ENCODE measurements around the gene ARHGAP5. TPM values are rescaled to one million over a fixed set of nuclear protein-coding genes. Genes with fewer than 3 reads are reported as not detected.

ARHGAP5 gene
- total and polyA plus RNA-seq, 9 of the 15 experiments (the other 6 are each of a cell fraction or from before 2014, with no cell fraction given): 3.1 to 21.8 (median 12.1) TPM

DNA sequence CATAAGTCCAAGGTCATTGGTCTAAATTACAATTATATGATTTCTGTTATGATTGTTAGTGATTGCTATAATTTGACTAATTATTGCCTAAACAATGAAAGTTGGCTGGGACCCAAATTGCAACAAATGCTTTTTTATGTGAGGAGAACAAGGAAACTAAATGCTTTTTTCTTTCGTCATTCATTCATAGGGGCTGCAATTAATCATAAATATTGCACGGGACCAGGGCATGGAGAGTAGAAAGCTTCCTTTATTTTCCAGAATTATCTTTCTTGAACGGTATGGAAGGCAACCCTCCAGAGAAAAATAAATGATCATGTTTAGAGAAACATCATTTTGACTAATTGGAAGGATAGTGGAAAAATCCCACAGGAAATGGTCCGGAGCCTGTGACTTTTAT is 32.6 kb upstream of the ARHGAP5 start:
- WGBS (ENCODE audit: insufficient coverage, low coverage, missing lambda C conversion rate): 3% methylated on average over 4 of the region's 4 CpGs
- H2AFZ ChIP-seq (ENCODE audit: low read depth, low read length): no peak overlapping the region
- ChIA-PET CTCF (ENCODE audit: low intra/inter-chr PET ratio) (no interaction called here), POLR2A (no interaction called here)
- H3K9me3 ChIP-seq (replicated peaks; ENCODE audit: control insufficient read depth, insufficient read depth, low read depth, low read length): no peaks in the 10 kb centered on the region
- in situ Hi-C loops (cut with MboI): no loop called here
- H3K4me3 ChIP-seq: no peak overlapping the region
- FAIRE-seq (no peak), DNase-seq (ENCODE audit: extremely low read depth in 1 of 4, low spot score in 3 of 4) (no peak), ATAC-seq (no peak)
- no peaks in the 10 kb centered on the region for H3K27me3 ChIP-seq (ENCODE audit: control insufficient read depth in 2 of 2, insufficient read depth in 2 of 2, low read length in 2 of 2)
- no TSS peak for BruUV-seq (replicated peaks)
- no peaks in the 10 kb centered on the region for H3K9me1 ChIP-seq (ENCODE audit: control insufficient read depth, insufficient read depth, low read length)
- H3K27ac ChIP-seq (ENCODE audit: extremely low read depth, low read depth, low read length): no peak overlapping the region
- no peaks in the 10 kb centered on the region for H3K4me1 ChIP-seq (replicated peaks in 1 of 2; ENCODE audit: control insufficient read depth in 2 of 2, insufficient read depth in 2 of 2, low read length in 2 of 2)
- no peak overlapping the region for H3K4me2 ChIP-seq (ENCODE audit: insufficient read depth, low read length)
- H3K36me3 ChIP-seq (ENCODE audit: control insufficient read depth, insufficient read depth, low read length): no peaks in the 10 kb centered on the region
- no peaks in the 10 kb centered on the region for H4K20me1 ChIP-seq (replicated peaks; ENCODE audit: control insufficient read depth, insufficient read depth, low read length)
- H3K79me2 ChIP-seq (ENCODE audit: control insufficient read depth, insufficient read depth, low read length): no peaks in the 10 kb centered on the region
- intact Hi-C loops (cut with micrococcal nuclease): no loop called here
- no peak overlapping the region for H3K9ac ChIP-seq (ENCODE audit: insufficient read depth in 1 of 2, low read depth in 2 of 2, low read length in 2 of 2)
- TF ChIP-seq TCF3 (CRISPR knock-in tag; IDR thresholded peaks at IDR 0.05) (no peak), ZNF518B (CRISPR knock-in tag; IDR thresholded peaks at IDR 0.05) (no peak), TBL1XR1 (IDR thresholded peaks at IDR 0.05; ENCODE audit: low read length in 2 of 2) (no peak), SMARCA4 (IDR thresholded peaks at IDR 0.05) (no peak), ZNF347 (CRISPR knock-in tag; IDR thresholded peaks at IDR 0.05; ENCODE audit: low read depth) (no peak), HBP1 (CRISPR knock-in tag; IDR thresholded peaks at IDR 0.05) (no peak), ELK3 (CRISPR knock-in tag; IDR thresholded peaks at IDR 0.05) (no peak), ERF (CRISPR knock-in tag; IDR thresholded peaks at IDR 0.05) (no peak), PRDM10 (IDR thresholded peaks at IDR 0.05; ENCODE audit: partially characterized antibody) (no peak), ATF1 (CRISPR knock-in tag; IDR thresholded peaks at IDR 0.05) (no peak), ATF1 (tag; IDR thresholded peaks at IDR 0.05) (no peak), MAFG (tag; conservative IDR thresholded peaks at IDR 0.05) (no peak)
- TF ChIP-seq, protein P1, sequence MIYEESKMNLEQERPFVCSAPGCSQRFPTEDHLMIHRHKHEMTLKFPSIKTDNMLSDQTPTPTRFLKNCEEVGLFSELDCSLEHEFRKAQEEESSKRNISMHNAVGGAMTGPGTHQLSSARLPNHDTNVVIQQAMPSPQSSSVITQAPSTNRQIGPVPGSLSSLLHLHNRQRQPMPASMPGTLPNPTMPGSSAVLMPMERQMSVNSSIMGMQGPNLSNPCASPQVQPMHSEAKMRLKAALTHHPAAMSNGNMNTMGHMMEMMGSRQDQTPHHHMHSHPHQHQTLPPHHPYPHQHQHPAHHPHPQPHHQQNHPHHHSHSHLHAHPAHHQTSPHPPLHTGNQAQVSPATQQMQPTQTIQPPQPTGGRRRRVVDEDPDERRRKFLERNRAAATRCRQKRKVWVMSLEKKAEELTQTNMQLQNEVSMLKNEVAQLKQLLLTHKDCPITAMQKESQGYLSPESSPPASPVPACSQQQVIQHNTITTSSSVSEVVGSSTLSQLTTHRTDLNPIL (CRISPR knock-in tag; IDR thresholded peaks at IDR 0.05): no peak

Data from K562 (cell line).